Measurements from ENCODE around the gene ALMS1.
"Not testable (repeated sequence)": the region's sequence is repeated elsewhere in the genome, so short reads cannot be mapped to it uniquely, and the experiment has no call there.

ALMS1 gene

GRCh38 chr2:73530773-73531172 lies 145.1 kb downstream of the ALMS1 start:
- DNase-seq = not testable (repeated sequence)

- DNase-seq = no peak
These were observed 146.7 kb downstream of the ALMS1 start for GRCh38 chr2:73532381-73532780.

DNA sequence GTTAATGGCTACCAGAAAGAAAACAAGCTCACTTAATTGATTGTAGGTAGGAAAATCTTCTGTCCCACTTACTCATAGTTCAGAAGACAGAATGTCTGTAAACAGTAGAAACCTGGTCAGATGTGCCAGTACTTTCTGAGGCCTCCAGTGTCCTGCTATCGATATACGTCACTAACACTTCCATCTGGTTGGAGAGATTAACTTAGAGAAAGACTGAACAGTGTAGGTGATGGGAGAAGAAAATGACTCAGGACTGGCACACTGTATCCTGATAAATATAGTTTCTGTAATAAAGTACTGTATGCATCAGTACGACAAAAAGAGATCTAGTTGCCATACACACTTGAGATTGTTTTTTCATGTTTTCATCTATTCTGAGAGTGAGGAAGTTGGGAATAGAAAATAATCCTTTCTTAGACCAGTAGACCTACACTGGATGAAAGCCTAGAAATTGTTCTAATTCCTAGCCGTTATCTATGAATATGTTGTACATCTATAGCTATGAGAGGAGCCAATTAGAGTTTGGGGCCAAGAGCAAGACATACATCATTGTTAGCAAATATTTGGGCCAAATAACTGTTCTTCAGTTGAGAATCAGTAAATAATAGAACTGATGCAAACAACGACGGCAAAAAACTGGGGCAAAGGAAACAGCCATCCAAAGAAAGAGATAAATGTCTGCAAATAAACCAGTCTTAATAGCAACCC lies 150.7 kb downstream of the ALMS1 start:
- no peak for DNase-seq

DNA sequence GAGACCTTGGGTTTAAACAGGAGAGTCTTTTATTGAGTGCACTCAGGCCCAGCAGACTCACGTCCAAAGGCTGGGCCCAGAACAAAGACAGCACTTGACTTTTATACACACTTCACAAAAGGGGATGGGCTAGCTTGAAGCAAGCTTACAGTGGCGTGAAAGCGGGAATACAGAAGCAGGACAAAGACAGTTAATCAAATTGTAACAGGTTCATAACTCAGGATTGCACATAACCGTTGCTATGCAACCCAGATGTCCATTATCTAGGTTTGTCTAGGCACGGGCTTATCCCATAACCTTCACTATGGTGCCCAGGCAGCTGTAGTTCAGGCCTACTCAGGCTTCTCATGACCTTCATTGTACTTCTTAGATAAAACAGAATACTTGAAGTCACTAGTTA lies 175.2 kb downstream of the ALMS1 start:
- DNase-seq = not testable (repeated sequence)

DNA sequence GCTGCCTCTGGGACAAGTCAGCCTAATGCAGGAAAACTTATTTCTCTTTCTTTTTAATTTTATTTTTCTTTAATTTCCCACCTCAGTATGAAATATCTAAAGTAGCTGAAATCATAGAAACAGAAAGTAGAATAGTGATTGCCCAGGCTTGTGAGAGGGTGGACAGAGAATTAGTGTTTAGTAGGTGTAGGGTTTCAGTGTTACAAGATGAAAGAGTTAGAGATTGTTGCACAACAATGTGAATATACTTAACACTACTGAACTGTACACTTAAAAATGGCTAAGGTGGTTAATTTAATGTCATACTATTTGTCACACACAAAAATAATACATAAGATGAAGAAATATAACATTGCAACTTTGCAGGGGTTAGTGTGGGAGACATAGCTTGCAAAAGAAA lies 175.8 kb downstream of the ALMS1 start:
- no peak for DNase-seq

GRCh38 chr2:73564986-73565385 lies 179.3 kb downstream of the ALMS1 start:
- no peak for DNase-seq

DNA sequence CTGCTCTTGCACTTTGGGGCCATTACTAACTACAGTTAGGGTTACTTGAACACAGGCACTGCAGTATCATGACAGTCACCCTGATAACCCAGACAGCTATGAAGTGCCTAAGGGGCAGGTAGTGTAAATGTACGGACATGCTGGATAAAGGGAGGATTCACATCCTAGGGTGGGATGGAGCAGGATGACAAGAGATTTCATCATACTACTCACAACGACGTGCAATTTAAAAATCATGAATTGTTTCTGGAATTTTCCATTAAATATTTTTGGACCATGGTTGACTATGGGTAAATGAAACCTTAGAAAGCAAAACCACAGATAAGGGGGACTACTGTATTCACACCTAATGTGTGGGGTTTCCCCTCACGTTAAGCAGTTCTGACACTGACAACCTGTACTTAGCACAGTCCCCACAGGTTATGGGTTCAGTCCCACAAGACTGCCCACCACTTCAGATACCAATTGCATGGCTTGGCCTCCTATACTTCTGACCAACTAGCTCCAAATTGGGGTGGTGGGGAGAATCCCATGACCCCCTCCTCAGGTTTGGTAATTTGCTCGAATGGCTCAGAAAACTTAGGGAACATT lies 180.7 kb downstream of the ALMS1 start:
- DNase-seq = no peak

DNA sequence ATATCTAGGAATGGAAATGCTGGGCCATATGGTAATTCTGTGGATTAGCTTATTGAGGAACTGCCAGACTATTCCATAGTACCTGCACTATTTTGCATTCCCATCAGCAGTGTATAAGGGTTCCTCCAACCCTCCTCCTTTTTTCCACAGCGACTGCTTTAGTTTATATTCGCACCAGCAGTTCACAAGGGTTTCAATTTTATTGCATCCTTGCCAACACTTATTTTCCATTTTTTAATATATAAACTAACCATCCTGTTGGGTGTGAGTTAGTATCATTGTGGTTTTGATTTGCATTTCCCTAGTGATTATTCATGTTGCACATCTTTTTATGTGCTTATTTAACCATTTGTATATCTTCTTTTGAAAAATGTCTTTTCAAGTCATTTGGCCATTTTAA lies 189.6 kb downstream of the ALMS1 start:
- DNase-seq = no peak

- no peak for DNase-seq
These were observed 196.7 kb downstream of the ALMS1 start for GRCh38 chr2:73582364-73582763.

DNA sequence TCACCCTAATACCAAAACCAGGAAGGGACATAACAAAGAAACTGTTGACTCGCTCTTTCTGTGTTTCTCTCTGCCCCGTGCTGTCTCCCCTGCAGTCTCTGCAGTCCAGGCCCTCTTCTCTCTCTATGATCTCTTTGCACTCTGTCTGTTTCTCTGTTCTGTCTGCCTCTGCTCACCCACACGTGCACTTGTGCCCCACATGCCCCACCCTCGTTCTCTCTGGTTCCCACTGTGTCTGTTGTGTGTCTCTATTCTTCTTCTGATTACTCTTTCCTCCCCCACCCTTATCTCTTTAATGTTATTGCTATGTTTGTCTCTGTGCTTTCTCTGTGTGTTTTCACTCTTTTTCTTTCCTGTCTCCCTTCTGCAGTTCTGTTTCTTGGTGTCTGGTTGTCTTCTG lies 202.5 kb downstream of the ALMS1 start:
- no peak for DNase-seq

DNA sequence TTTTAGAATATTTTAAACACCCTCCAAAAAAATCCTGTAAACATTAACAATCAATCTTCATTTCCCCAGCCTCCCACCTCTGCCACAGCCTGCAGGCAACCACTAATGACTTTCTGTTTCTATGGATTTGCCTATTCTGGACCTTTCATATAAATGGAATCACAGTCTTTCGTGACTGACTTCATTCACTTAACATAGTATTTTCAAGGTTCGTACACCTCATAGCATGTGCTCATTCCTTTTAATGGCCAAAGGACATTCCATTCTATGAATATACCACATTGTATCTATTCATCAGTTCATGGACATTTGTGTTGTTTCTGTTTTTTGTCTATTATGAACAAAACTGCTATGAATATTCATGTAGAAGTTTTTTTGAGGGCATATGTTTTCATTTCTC lies 208.0 kb downstream of the ALMS1 start:
- no peak for DNase-seq

- no peak for DNase-seq
These were observed 208.6 kb downstream of the ALMS1 start for GRCh38 chr2:73594251-73594650.

DNA sequence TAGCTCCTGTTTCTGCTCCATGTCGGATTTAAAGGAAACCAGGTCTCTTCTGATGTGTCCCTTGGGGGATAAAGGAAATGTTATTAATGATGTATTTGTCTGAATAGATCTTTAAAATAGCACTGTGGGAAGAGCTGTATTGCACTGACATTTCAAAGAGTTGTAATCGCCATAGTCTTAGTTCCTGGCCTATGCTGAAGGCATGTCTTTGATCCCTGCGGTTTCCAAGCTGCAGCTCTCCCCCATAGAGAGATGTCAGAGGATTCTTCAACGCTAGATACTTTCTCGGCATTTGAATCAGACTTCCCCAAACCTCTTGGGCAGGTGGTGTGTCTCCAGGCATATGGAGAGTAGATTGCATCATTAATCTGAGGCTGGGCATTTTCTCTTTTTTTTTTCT lies 216.1 kb downstream of the ALMS1 start:
- no peak for DNase-seq

DNA sequence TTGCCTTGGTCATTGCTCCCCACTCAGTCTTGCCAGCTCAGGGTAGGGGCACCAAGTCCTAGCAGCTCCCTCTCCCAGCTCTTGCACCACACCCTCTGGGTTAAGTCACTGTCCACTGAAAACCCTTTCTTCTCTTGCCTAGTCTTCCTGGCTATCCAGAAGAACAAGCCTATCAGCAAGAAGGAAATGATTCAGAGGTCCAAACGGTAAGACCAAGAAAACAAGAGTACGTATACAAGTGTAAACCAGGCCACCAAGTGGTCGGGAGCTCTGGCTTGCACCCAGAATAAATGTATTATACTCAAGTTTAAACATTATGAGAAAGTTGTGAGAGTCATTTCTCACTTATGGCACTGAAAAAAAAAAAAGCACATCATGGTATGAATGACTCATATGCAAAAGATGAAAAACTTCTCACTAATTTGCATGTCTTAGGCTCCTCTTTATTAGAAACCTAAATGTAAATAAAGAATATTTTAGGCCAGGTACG lies 217.5 kb downstream of the ALMS1 start:
- DNase-seq = not testable (repeated sequence)

- not testable (repeated sequence) for DNase-seq
These were observed 219.0 kb downstream of the ALMS1 start for GRCh38 chr2:73604589-73604988.

- DNase-seq = no peak
These were observed 224.5 kb downstream of the ALMS1 start for GRCh38 chr2:73610111-73610510.

DNA sequence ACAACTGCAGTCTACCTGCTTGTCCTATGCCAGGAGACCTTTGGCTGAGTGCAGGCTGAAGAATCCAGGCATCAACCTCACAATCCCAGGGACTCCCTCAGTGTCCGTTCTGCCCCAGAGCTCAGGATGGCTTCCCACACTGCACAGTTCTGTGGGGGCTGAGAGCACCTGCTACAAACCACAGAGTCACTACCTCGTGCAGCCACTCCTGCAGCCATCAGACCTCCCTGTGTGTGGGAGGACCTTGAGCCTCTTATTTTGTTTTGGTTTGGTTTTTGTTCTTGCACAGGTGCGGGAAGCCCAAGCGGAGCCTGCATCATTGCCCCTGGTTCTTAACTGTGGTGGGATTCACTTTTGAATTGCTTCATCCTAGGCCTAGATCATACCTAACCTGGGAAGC lies 225.6 kb downstream of the ALMS1 start:
- no peak for DNase-seq

DNA sequence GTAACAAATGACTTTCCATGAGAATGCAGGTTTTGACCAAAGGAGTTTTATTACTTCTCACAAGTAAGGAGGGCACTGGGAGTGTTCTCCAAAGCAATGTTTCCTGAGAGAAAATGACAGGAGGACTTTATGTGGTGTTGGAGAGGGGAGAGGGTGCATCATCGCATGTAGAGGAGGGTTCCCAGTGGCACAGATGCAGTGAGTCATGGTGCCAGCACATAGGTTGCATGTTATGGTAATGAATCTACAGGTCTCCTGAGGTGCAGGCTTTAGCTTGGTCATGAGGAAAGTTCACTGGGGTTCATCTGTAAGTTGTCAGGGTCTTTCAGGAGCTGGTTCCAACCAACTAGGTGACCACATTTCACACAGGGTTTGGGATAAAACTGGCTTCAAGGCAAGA lies 226.2 kb downstream of the ALMS1 start:
- DNase-seq = no peak

- DNase-seq = no peak
These were observed 228.5 kb downstream of the ALMS1 start for GRCh38 chr2:73614105-73614504.

- DNase-seq = no peak
These were observed 229.4 kb downstream of the ALMS1 start for GRCh38 chr2:73614997-73615396.

GRCh38 chr2:73619925-73620324 lies 234.3 kb downstream of the ALMS1 start:
- DNase-seq = not testable (repeated sequence)

- not testable (repeated sequence) for DNase-seq
These were observed 238.4 kb downstream of the ALMS1 start for GRCh38 chr2:73624036-73624435.

DNA sequence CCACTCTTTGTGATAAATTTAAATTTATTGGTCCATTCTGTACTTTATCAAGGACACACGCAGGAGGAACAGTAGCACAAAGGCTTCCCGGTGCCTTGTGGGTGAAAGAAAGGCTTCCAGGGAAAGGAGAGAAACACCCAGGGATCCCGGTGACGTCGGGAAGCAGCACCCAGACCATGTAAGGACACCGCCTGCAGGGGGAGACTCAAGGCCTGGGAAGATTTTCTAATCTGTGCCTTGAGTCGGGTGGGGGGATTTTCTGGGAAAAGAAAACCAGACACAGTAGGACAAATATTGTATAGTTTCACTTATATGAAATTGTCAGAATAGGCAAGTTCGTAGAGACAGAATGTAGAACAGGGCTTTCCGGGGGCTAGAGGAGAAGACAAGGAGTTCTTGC lies 239.0 kb downstream of the ALMS1 start:
- DNase-seq = not testable (repeated sequence)

- not testable (repeated sequence) for DNase-seq
These were observed 240.6 kb downstream of the ALMS1 start for GRCh38 chr2:73626237-73626636.

DNA sequence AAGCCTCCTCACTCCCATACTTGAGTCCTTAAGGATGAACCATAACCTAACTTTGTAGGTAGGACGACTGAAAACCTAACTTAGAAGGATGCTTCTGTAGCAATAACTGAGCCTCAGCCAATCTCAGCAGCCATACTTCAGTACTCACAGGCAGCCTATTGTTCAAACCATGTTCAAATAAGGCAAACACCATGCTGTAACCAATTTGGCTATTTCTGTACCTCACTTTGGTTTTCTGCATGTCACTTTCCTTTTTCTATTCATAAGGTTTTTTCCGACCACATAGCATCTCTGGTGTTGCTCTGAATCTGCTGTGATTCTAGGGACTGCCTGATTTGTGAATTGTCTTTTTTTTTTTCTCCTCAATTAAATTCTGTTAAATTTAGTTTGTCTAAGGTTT lies 242.9 kb downstream of the ALMS1 start:
- DNase-seq = not testable (repeated sequence)
